ENCODE data around the gene GNB1L.

Gene GNB1L

DNA sequence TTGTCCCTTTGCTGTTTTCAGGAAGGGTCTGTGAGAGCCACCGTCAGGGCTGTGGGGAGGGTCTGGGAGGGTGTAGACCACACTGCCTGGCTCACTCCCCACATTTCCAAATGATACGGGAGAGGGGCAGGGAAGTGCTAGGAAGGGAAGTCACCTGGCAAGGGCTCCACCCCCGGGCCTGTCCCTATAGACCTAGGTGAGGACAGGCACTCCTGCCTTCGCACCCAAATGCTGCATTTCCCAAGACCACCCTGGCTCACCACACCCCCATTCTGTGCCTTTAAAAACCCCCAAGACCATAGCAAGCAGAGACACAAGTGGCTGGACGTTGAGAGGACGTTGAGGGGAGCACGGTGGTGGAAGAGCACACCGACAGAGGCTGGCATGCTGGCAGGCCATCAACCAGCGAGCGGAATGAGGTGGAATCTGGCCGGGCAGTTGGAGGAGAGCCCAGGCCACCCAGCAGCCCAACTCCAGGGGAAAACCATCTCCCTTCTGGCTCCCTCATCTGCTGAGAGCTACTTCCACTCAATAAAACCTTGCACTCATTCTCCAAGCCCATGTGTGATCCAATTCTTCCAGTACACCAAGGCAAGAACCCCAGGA, 45.7 kb downstream of the GNB1L start:
- DNase-seq (ENCODE audit: low spot score) = no peak

- DNase-seq (ENCODE audit: low spot score) = no peak
These were observed 46.5 kb downstream of the GNB1L start for GRCh38 chr22:19807914-19808872.

- no peak for DNase-seq (ENCODE audit: low spot score)
These were observed 47.3 kb downstream of the GNB1L start for GRCh38 chr22:19807161-19807913.

GRCh38 chr22:19806213-19807160, 48.2 kb downstream of the GNB1L start:
- DNase-seq (ENCODE audit: low spot score) = no peak

DNA sequence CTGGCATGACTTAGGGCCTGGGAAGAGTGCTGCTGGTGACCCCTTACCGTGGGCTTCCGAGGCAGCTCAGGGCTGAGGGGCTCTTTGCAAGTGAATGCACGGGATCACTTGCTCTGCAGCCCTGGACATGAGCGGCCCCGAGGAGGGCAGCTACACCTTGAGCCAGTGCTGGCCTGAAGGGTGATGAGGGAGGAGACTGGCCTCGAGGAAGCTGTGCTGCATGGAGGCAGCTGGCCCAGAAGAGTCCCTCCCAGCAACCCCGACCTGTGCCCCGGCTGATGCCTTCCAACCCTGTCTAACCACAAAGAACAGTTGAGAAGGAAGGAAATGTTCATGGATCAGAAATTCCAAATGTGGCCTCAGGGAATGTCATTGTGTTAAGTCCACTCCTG, 48.9 kb downstream of the GNB1L start:
- no peak for DNase-seq (ENCODE audit: low spot score)

GRCh38 chr22:19803736-19804267, 50.9 kb downstream of the GNB1L start:
- no peak for DNase-seq (ENCODE audit: low spot score)

DNA sequence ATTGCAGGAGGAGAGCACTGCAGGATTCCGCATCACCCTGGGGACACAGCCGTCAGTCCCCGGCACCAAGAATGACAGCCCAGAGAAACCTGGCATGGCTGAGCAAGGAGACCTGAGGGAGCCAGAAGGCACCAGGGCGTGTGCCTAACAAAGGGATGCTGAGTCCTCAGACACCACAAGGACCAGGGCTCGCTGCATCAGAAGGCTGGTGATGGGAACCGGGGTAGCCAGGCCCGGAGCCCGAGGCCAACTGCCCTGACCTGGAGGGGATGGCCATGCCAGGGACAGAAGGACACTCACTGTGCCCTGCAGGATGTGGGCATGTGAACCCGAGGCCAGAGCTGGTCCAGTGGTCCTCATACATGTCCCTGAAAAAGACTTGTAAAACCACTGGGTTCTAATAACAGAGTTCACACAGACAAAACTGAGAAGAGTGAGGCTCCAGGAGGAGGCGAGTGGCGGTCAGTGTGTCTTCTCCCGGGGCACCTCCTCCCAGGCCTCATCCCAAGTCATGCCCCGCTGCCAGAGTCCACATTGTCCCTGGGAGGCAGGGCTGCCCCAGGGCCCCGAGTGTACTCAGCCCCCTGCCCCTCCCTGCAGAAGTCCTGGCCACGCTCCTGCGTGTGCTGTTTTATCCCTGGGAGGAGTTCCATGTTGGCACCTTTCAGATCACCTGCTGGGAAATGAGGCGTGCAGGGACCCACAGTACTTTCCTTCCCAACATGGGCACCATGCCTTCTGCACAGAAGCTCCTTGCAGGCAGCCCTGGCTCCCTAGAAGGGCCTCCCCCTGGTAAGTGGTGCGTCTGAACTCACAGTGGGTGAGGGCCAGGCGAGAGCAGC, 51.6 kb downstream of the GNB1L start:
- no peak for DNase-seq (ENCODE audit: low spot score)

DNA sequence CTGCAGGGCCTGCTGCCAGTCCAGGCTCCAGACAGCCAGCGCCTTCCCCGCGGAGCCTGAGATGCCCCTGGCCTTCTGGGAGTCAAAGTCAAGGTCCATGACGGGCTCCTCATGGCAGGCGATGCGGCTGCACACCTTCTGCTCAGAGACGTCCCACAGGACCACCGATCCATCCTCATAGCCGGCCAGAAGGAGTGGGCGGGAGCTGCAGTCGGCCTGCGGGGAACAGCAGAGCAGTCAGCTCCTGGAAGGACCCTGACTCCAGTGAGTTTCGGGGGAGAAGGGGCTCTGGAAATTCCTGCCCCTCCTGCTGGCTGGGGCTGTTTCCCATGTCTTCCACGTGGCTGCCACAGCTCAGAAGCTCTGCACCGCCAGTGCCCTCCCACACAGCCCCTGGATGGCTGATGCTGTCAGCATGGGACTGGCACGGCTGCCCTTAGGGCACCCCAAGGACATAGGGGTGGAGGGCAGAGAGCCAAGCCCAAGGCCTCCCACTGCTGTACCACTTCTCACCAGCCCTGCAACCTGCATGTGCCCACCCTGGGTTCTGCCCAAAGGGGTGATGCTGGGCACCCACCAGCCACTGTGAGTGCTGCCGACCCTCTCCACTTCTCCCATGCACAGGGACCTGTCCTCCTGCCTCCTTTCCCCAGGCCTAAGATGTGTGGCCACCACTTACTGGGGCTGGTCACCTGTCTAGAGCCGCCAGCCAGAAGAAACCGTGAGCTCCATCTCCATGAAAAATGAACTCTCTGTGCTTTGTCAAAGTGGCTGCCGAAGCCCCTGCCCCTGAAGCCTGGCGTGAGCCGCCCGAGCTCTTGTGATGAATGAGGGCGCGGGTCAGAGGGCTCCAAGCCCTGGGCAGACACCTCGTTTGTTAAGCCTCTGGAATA, 52.4 kb downstream of the GNB1L start:
- DNase-seq (ENCODE audit: low spot score) = no peak

GRCh38 chr22:19801340-19802000, 53.2 kb downstream of the GNB1L start:
- no peak for DNase-seq (ENCODE audit: low spot score)

DNA sequence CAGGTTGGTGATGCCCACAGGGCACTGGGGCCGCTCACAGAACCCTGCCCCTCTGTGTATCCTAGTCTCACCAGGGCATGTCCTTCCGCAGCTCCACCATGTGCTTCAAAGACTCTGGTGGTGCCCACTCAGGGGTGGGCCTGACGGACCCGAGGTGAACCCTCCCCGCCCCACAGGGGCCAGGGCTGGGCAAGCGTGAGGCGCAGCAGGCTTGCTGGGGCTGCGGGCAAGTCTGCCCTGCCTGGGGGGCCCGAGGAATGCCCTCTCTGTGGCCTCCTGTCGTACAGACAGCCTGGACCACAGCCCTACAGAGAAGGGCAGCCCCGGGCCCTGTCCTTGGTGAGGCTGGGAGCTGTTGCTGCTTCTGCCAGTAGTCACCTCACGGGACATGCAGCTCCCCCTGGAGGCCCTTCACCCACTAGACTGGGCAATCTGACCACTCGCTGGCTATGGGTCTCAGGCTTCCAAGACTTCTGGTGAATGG, 53.9 kb downstream of the GNB1L start:
- peak; percentile 85 for DNase-seq (ENCODE audit: low spot score)

DNA sequence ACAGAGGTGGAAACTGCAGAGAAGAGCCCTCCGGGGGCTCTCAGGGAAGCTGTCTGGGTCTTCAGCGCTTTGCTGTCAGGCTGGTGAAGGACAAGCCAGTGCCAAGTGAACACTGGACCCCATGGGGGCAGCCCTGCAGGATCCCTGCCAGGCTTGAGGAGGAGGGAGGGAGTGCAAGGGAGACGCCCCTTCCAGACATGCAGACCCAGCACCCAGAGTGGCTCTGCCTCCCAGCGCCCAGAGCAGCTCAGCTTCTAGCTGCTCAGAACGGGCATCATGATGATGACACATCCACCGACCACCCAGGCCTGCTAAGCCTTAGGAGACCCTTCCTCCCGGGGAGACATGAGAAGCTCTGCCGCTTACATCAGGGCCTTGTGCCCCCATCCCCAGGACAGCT, 54.4 kb downstream of the GNB1L start:
- no peak for DNase-seq (ENCODE audit: low spot score)

DNA sequence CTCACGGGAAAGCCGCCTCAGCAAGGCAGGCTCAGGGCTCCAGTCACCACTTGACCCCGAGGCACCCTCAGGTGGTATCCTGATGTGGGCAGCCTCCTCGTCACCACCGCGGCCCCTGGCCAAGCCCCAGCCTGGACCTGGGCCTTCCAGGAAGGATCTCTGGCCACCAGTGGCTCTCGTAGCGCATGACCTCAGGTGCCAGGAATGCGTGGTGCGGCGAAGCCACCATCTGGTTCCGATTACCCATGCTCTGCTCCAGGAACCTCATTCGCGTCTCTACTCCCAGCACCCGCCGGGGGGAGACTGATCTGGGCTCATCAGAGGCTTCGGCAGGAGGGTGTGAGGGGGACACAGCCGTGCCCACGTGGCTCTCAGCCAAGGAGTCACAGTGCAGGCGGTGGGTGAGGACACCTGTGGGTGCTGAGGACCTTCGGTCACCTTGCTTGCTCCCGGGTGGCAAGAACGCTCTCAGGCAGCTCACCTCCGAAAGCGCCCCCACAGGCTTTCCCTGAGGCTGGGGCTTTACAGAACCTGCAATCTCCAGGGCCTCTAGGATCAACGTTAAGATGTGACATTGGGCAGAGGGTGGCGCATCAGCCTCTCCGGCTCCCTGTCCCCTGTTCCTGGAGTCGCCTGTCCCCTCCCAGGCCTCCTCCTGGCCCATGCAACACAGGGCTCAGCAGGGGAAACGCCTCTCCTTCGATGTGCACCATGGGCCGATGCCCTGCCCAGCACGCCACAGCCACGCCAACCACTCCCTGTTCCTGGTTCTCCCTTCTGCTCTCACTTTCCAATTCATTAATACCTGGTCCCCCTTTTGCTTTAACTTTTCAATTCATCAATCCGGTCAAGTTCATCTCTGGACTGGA, 55.1 kb downstream of the GNB1L start:
- no peak for DNase-seq (ENCODE audit: low spot score)

DNA sequence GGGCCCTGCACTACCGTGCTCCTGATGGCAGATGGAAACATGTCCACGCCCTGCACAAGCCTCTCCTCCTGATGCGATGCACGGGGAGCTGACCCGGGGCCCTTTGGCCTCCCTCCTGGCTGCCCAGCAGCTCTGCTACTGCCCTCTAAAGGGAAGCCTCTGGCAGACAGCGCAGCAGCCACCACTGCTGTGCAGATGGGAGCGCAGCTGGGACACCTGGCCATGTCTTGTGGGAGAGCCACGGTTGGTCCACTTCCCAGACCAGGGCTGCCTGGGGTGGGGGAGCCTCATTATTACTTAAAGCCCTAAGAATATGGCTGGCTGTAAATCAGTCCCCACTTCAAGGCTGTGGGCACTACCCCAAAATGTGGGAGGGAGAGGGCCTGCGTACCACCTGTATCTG, 55.8 kb downstream of the GNB1L start:
- DNase-seq (ENCODE audit: low spot score) = no peak

DNA sequence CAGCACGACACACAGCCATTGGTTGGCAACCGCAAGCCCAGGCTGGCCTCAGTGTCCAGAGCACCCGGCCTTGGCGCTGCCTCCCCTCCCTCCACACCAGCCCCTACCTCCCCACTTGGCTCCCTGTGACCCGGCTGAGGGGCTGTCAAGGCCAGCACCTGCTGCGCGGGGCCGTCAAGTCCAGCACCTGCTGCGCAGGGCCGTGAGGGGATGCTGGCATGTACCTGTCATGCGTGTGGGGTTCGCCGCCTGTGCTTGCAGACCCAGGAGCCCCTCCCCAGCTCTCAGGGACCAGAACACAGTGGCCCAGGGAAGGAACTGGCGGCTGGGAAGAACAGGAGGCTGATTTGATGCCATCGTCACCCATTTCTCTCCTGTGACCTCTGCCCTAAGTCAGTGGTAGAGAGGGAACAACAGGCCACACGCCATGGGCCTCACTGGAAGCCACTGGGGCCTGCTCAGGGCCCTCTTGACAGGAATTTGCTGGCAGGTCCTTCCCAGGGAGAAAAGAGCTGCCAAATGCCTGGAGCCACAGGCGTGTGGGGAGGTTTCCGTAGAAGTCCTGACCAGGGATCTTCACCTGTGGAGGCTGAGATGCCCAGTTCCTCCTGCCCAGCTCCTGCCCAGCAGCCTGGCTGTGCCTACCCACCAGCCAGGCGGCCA, 56.5 kb downstream of the GNB1L start:
- DNase-seq (ENCODE audit: low spot score) = no peak

GRCh38 chr22:19797086-19798002, 57.3 kb downstream of the GNB1L start:
- no peak for DNase-seq (ENCODE audit: low spot score)

DNA sequence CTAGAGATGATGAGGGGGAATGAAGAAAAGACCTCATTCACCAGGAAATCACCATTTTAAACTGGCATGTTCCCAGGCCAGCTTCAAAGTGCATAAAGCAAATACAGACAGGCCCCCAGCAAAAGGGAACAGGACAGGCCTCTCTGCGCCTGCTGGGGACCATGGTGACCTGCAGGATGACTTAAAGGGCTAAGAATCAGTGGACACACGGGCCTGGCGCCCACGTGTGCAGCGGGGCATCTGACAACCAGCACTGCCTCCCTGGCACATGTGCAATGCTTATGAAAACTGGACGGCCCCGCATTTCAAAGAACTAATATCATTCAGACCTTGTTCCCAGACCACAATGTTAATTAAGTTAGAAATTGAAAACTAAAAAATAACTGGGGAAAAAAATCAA, 58.5 kb downstream of the GNB1L start:
- DNase-seq (ENCODE audit: low spot score) = no peak

Data from HuH-7 (cell line).